HG03558 (cell line): ENCODE measurements around the gene BOLA1.
"Not testable (repeated sequence)": the region's sequence is repeated elsewhere in the genome, so short reads cannot be mapped to it uniquely, and the experiment has no call there.

Experiments
- ATAC-seq: cut with Tn5 transposase; IDR thresholded peaks from one replicate; pipeline ENCODE4 v1.9.1; 2021; ENCODE audit warnings: moderate number of reproducible peaks; ENCODE audit not compliant: unreplicated experiment; ENCODE audit errors: extremely low read depth

BOLA1 gene

DNA sequence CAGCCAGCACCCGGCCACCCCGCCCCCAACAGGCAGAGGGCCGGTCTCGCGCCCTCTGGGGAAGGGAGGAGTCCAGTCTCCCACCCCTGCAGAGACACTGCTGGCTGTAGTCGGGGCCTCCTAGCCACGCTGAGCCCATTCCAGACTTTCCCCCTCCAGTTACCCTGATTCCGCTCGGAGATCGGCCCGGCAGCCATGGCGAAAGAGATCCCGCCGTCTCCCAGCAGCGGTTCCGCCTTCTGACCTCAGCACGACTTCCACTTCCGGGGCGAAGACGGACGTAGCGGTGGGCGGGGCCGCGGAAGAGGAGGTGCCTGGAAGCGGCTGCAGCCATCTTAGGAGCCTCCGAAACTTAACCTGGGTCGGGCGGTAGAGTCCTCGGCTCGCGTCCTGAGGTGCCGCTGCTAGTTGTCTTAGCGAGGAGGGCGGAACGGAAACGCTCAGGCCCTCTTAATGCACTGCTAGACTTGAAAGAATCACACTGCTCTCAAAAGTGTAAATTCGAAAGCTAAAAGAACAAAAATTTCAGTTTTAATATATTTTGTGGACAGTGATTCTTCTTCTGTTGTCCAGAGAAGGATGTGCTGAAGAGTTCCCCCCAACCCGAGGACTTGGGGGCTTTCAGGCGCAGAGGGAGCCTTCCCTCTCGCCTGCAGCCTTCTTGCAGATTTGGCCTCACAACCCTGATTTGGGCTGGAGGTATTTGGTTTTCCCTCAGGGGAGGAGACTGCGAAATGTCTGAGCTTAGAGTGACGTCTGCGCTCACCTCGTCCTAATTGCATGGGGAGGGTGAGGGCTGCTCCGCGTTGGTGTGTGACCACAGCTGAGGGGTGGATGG lies 28.4 kb downstream of the BOLA1 start, which contains the start of gene SF3B4:
SF3B4 (minus strand) TSS at position 241 of the 838 bp plus-strand sequence; CDS start at position 197, 44 bp downstream.
- peak; percentile 79 for ATAC-seq

GRCh38 chr1:149928401-149928724 lies 29.0 kb downstream of the BOLA1 start:
- no peak for ATAC-seq

DNA sequence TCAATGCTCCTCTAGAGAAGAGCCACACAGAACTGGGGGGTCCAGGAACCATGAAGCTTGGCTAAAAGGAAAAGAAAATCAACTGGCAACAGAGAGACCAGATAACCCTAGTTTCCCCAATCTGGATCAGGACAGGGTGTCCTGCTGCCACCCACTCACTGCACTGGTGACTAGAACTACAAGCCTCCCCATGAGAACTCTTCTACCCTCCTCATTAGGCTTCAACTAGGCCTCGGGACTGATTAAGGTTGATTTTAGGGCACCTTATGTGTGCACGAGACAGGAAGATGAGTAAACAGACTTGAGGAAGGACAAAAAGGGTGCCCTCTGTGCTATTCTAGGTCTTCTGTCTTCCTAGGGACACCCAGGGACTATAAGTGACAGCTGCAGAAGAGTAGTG lies 30.5 kb downstream of the BOLA1 start:
- no peak for ATAC-seq

- no peak for ATAC-seq
Measured at GRCh38 chr1:149931212-149931790, 31.9 kb downstream of the BOLA1 start.

GRCh38 chr1:149932474-149932873 lies 33.1 kb downstream of the BOLA1 start:
- ATAC-seq = no peak

- no peak for ATAC-seq
Measured at GRCh38 chr1:149933208-149933607, 33.8 kb downstream of the BOLA1 start.

DNA sequence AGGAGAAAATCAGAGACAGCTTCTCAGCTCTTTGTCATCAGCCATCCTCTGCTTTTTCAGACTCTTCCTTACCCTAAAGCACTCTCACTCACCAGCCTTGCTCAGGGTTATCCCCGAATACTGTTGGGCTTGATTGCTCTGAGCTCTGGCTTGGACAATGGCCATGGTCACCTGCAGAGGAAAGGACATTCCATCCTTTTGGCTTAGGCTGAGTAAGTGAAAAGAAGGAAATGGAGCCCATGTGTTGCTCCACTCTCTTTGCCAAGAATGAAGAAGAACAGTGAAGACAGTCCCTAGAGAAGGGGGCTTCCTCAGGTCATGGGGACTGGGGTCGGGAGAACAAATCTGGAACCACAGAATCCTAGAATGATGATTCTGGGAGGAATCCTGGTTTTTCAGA lies 35.0 kb downstream of the BOLA1 start:
- no peak for ATAC-seq

- no peak for ATAC-seq
Measured at GRCh38 chr1:149936170-149936991, 37.0 kb downstream of the BOLA1 start, which contains the start of gene MTMR11. MTMR11 (minus strand) TSS chr1:149936879; CDS start chr1:149936647, 232 bp downstream.

DNA sequence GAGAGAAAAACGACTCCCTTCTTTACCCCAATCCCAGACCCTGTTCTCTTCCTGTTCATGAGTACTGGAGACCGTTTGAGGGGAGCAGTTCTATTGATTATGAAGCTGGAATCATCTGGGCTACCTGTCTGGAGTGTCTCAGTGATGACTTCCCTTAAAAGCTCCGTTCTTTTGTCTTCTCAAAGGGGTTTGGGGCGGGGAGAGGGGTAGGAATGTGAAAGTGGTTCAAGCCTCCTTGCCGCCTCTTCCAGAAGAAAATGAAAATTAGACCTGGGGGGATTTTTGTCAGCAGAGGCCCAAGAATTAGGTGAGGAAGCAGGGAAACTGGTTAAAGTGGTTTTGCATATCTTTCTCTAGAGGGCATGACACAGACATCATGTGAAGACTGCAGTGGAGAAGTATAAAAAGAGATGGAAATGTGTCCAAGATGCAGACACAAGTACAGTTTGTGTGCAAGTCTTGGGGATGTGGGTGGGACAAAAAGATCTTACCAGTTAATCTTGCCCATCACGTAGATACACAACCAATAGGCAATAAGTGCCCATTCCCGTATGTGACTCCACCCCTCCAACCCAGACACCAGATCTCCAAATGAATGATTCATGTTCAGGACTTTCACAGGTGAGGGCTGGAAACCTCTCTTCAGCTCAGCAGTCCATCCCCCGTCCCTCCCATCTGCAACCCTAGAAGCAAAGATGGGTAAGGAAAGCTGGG lies 37.8 kb downstream of the BOLA1 start:
- no peak for ATAC-seq

GRCh38 chr1:149937759-149938158 lies 38.4 kb downstream of the BOLA1 start:
- ATAC-seq = no peak

- not testable (repeated sequence) for ATAC-seq
Measured at GRCh38 chr1:149938668-149939003, 39.3 kb downstream of the BOLA1 start.

- no peak for ATAC-seq
Measured at GRCh38 chr1:149940427-149940826, 41.1 kb downstream of the BOLA1 start.

DNA sequence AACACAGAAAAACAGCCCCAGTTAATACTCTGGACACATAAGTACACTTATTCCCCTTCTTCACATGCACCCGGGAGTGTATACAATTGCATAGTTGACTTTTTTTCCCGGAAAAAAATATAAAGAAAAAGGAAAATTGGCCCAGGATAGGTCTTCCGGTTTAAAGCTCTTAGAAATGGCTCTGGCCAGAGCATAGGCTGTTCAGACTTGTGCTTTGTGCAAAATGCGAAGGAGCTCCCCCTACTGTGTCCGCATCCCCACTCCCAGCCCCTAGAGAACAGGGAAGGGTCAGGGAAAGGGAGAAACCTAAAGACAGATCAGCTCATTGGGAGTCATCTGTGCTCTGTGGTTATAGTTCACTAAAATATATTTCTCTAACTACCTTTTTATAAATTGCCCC lies 42.8 kb downstream of the BOLA1 start:
- no peak for ATAC-seq

- ATAC-seq = no peak
Measured at GRCh38 chr1:149942885-149943284, 43.5 kb downstream of the BOLA1 start.

DNA sequence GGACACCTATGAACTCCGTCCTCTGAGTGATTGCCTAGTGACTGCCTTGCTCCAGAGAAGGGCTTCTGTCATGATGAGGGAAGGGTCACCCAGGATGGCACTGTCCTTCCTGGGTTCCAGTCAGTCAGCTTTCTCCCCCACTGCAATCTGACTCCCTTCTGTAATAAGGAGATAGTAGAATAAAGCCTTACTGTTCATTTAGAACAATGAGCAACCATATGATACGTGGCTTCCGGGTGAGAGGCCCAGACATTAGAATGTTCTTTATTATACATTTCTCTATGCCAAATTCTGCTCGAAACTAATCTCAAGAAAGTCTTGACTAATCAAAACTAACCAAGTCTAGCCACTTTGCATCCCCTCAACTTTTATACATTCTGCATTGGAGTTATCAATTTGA lies 45.8 kb downstream of the BOLA1 start:
- no peak for ATAC-seq

DNA sequence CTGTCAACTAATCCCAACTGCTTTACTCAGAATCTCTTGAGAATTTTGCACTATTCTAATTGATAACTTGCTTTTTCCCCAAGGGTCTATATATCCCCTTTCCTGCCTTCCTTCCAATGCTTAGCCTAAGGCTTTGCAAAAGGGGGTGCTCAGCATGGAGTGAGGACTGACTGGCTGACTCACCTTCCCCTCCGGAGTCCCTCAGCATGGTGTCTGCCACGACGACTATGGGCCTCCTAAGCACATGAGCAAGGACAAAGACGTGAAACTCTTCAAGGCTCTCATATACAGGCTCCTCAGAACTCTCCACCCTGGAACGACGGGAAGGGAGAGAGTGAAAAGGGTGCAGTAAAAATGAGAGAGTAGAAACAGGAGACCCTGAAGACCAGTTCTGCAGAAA lies 50.5 kb downstream of the BOLA1 start:
- no peak for ATAC-seq
